DND-41 (cell line): Measurements from ENCODE around the gene BRD1.

Experiments used
- ATAC-seq: fragments of 200-7000 bp; cut with Tn5 transposase; 3 replicates; pipeline ENCODE4 v1.9.1; 2021; ENCODE audit warnings: low read depth; ENCODE audit not compliant: insufficient read depth
- DNase-seq: peaks from one replicate; pipeline ENCODE4 v3.0.0-alpha.2; 2020
- H2AFZ ChIP-seq: 2 replicates; pipeline ENCODE4 v1.6.0; 2012; ENCODE audit warnings: low read depth, low read length
- H3K27ac ChIP-seq: 2 replicates; pipeline ENCODE4 v1.5.1; 2012; ENCODE audit warnings: low read length, inconsistent platforms
- H3K27me3 ChIP-seq: fragments of 200-600 bp; sonication (generic); 2 replicates; pipeline ENCODE4 v1.6.0; 2012; ENCODE audit warnings: low read length, mild to moderate bottlenecking, inconsistent platforms; ENCODE audit not compliant: insufficient read depth, poor library complexity
- H3K36me3 ChIP-seq: 2 replicates; pipeline ENCODE4 v1.5.1; 2012; ENCODE audit warnings: low read length, inconsistent platforms; ENCODE audit not compliant: insufficient read depth
- H3K4me1 ChIP-seq: 2 replicates; pipeline ENCODE4 v1.5.1; 2012; ENCODE audit warnings: mild to moderate bottlenecking, low read length; ENCODE audit not compliant: insufficient read depth
- H3K4me2 ChIP-seq: 2 replicates; pipeline ENCODE4 v1.6.0; 2012; ENCODE audit warnings: mild to moderate bottlenecking, moderate library complexity, low read length, inconsistent platforms; ENCODE audit not compliant: insufficient read depth
- H3K4me3 ChIP-seq, 2 experiments: fragments of 200-600 bp in 1 of 2; shearing (Covaris generic) in 1 of 2; 2 replicates each; pipeline ENCODE4 v1.5.1; 2012 to 2016; ENCODE audit warnings: inconsistent platforms in 2 of 2, low read length in 2 of 2, mild to moderate bottlenecking in 2 of 2, low read depth in 1 of 2, moderate library complexity in 1 of 2
- H3K79me2 ChIP-seq: 2 replicates; pipeline ENCODE4 v1.6.0; 2012; ENCODE audit warnings: low read length, inconsistent platforms; ENCODE audit not compliant: insufficient read depth
- H3K9ac ChIP-seq: 2 replicates; pipeline ENCODE4 v1.6.0; 2012; ENCODE audit warnings: low read depth, mild to moderate bottlenecking, inconsistent platforms, low read length, moderate library complexity
- H3K9me3 ChIP-seq: 2 replicates; pipeline ENCODE4 v1.5.1; 2012; ENCODE audit warnings: low read length, moderate library complexity, mild to moderate bottlenecking, inconsistent platforms; ENCODE audit not compliant: insufficient read depth, severe bottlenecking
- H4K20me1 ChIP-seq: 2 replicates; pipeline ENCODE4 v1.6.0; 2012; ENCODE audit warnings: low read length; ENCODE audit not compliant: insufficient read depth
- EZH2 ChIP-seq: IDR thresholded peaks from 3 replicates; pipeline ENCODE4 v1.6.1; 2012; ENCODE audit warnings: borderline replicate concordance, low read depth, mild to moderate bottlenecking, moderate library complexity, low read length, inconsistent platforms; ENCODE audit not compliant: severe bottlenecking
- TF ChIP-seq, protein P1 (sequence below): IDR thresholded peaks from 2 replicates; pipeline ENCODE4 v1.5.1; 2012; ENCODE audit warnings: borderline replicate concordance, low read length, moderate library complexity, mild to moderate bottlenecking; ENCODE audit not compliant: poor library complexity, severe bottlenecking; ENCODE audit errors: extremely low read depth

Gene BRD1

DNA sequence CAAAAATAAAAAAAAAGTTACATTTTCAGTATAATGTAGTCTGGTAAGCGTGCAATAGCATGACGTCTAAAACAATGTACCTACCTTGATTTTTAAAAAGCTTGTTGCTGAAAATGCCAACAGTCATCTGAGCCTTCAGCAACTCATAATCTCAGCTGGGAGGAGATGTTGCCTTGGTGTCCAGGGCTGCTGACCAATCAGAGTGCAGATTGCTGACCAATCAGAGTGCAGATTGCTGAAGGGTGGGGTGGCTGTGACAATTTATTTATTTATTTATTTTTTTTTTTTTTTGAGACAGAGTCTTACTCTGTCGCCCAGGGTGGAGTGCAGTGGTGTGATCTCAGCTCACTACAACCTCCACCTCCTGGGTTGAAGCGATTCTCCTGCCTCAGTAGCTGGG, 43.8 kb upstream of the BRD1 start:
- Histone ChIP-seq H3K4me1 (peaks cover 33% of the 10 kb centered on the region), H3K9me3 (no peaks in the 10 kb centered on the region), H3K27me3 (no peaks in the 10 kb centered on the region), H3K79me2 (peaks cover 99% of the 10 kb centered on the region), H3K4me3 (no peak overlapping the region), H3K27ac (no peak overlapping the region), H2AFZ (no peak overlapping the region), H3K36me3 (peaks cover 10% of the 10 kb centered on the region; the same call in 1 of the 2 replicates), H4K20me1 (peaks cover 48% of the 10 kb centered on the region; the same call in 1 of the 2 replicates), H3K4me2 (no peak overlapping the region), H3K9ac (no peak overlapping the region)
- DNase-seq (no peak), ATAC-seq (no peak)
- TF ChIP-seq, protein P1, sequence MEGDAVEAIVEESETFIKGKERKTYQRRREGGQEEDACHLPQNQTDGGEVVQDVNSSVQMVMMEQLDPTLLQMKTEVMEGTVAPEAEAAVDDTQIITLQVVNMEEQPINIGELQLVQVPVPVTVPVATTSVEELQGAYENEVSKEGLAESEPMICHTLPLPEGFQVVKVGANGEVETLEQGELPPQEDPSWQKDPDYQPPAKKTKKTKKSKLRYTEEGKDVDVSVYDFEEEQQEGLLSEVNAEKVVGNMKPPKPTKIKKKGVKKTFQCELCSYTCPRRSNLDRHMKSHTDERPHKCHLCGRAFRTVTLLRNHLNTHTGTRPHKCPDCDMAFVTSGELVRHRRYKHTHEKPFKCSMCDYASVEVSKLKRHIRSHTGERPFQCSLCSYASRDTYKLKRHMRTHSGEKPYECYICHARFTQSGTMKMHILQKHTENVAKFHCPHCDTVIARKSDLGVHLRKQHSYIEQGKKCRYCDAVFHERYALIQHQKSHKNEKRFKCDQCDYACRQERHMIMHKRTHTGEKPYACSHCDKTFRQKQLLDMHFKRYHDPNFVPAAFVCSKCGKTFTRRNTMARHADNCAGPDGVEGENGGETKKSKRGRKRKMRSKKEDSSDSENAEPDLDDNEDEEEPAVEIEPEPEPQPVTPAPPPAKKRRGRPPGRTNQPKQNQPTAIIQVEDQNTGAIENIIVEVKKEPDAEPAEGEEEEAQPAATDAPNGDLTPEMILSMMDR: no peak
- TF ChIP-seq EZH2: no peak

DNA sequence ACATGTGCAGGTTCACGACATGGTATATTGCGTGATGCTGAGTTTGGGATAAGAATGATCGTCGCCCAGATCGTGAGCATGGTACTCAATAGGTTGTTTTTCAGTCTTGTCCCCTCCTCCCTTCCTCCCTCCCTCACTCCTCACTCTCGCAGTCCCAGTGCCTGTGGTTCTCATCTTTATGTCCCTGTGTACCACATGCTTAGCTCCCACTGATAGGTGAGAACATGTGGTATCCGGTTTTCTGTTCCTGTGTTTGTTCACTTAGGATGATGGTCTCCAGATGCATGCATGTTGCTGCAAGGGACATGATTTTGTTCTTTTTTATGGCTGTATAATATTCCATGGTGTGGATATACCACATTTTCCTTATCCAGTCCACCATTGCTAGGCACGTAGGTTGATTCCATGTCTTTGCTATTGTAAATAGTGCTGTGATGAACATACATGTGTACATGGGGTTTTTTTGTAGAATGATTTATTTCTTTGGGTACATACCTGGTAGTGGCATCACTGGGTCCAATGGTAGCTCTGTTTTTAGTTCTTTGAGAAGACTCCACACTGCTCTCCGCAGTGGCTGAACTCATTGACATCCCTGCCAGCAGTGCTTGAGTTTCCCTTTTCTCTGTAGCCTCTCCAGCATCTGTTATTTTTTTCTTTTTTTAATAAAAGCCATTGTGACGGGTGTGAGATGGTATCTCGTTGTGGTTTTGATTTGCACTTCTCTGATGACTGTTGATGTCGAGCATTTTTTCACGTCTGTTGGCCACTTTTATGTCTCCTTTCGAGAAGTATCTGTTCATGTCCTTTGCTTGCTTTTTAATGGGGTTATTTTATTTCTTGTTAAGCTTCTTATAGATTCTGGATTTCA, 42.4 kb upstream of the BRD1 start:
- TF ChIP-seq EZH2: no peak
- TF ChIP-seq, protein P1: no peak
- peak; percentile 72 for ATAC-seq
- Histone ChIP-seq H3K4me3 (no peak overlapping the region), H3K36me3 (peaks cover 7% of the 10 kb centered on the region; the same call in 1 of the 2 replicates), H4K20me1 (peaks cover 50% of the 10 kb centered on the region), H2AFZ (no peak overlapping the region), H3K4me1 (peaks cover 34% of the 10 kb centered on the region), H3K9ac (no peak overlapping the region), H3K9me3 (peaks cover 8% of the 10 kb centered on the region), H3K79me2 (peaks cover 99% of the 10 kb centered on the region), H3K27me3 (no peaks in the 10 kb centered on the region), H3K27ac (0 out of 2 replicates have a peak overlapping the region, but pooled peaks have one; percentile 20), H3K4me2 (no peak overlapping the region)
- peak; percentile 20 for DNase-seq

DNA sequence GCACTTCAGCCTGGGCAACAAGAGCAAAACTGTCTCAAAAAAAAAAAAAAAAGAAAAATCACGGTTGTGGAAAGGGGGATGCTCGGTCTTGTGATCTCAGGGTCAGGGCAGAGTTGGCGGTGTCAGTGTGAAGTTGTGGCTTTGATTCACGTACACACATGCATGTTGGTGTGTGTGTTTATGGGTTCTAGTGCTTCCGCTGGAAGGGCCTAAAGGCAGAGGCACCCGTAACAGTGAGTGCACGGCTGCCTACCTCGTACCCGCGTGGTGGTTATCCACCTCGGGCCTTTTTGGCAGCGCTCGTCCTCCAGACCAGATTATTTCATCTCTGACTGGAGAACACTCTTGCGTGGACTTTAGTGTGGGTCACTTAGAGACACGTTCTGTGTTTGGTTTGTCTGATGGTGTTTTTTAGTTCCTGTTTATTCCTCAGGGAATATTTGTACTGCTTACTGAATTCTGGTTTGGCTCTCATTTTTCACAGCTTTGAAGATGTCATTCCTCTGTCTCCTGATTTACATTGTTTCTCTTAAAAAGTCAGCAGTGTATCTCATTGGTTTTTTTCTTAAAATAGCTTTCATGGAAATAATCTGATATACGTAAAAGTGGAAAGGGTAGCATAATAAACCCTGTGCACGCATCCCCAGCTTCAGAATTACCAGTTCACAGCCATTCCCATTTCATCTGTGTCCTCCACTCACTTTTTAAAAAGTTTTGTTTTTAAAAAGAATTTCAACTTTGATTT, 41.6 kb upstream of the BRD1 start:
- Histone ChIP-seq H3K9ac (no peak overlapping the region), H3K4me1 (peaks cover 34% of the 10 kb centered on the region), H3K36me3 (peaks cover 10% of the 10 kb centered on the region; the same call in 1 of the 2 replicates), H4K20me1 (peaks cover 56% of the 10 kb centered on the region), H3K4me3 (no peak overlapping the region), H3K9me3 (peaks cover 8% of the 10 kb centered on the region), H3K27ac (no peak overlapping the region), H3K79me2 (peaks cover 99% of the 10 kb centered on the region), H2AFZ (no peak overlapping the region), H3K27me3 (no peaks in the 10 kb centered on the region), H3K4me2 (no peak overlapping the region)
- DNase-seq (no peak), ATAC-seq (no peak)
- no peak for TF ChIP-seq EZH2
- TF ChIP-seq, protein P1: no peak
